ENCODE data around the gene PROSER3. TPM values are rescaled to one million over a fixed set of nuclear protein-coding genes. Genes with fewer than 3 reads are reported as not detected.
A peak's percentile ranks its signal among the peaks of the same experiment; 100 is the strongest.

PROSER3 gene
- total and polyA plus RNA-seq, 9 of the 15 experiments (the other 6 are each of a cell fraction or from before 2014, with no cell fraction given): 1.0 to 39.5 (median 5.1) TPM

GRCh38 chr19:35733180-35734125 lies 24.5 kb upstream of the PROSER3 start:
- in situ Hi-C loops (cut with MboI) (no loop called here), intact Hi-C loops (cut with micrococcal nuclease) (no loop called here)
- ATAC-seq: no peak
- ChIA-PET POLR2A (interaction anchor here (0.6 kb wide), 1 partner anchor 10 kb away, joined by 3 read pairs; no protein-coding TSS in a partner anchor), CTCF (ENCODE audit: low intra/inter-chr PET ratio) (no interaction called here)
- Histone ChIP-seq H3K4me2 (ENCODE audit: insufficient read depth, low read length) (no peak overlapping the region), H3K9me1 (ENCODE audit: control insufficient read depth, insufficient read depth, low read length) (no peaks in the 10 kb centered on the region), H4K20me1 (replicated peaks; ENCODE audit: control insufficient read depth, insufficient read depth, low read length) (no peaks in the 10 kb centered on the region), H3K9ac (ENCODE audit: insufficient read depth in 1 of 2, low read depth in 2 of 2, low read length in 2 of 2) (peak overlapping the region in 1 of 2 experiments; percentile 29; a peak in 2 of 4 replicates), H3K9me3 (replicated peaks; ENCODE audit: control insufficient read depth, insufficient read depth, low read depth, low read length) (no peaks in the 10 kb centered on the region), H3K4me1 (replicated peaks in 1 of 2; ENCODE audit: control insufficient read depth in 2 of 2, insufficient read depth in 2 of 2, low read length in 2 of 2) (peaks cover 0 to 12% of the 10 kb centered on the region in 2 experiments; a peak in 2 of 5 replicates), H3K79me2 (ENCODE audit: control insufficient read depth, insufficient read depth, low read length) (no peaks in the 10 kb centered on the region), H3K27me3 (ENCODE audit: control insufficient read depth in 2 of 2, insufficient read depth in 2 of 2, low read length in 2 of 2) (no peaks in the 10 kb centered on the region), H3K27ac (ENCODE audit: extremely low read depth, low read depth, low read length) (no peak overlapping the region), H3K4me3 (no peak overlapping the region), H3K36me3 (ENCODE audit: control insufficient read depth, insufficient read depth, low read length) (peaks cover 97% of the 10 kb centered on the region; the same call in 2 of the 3 replicates), H2AFZ (ENCODE audit: low read depth, low read length) (no peak overlapping the region)
- no TSS peak for BruUV-seq (replicated peaks)
- WGBS (ENCODE audit: insufficient coverage, low coverage, missing lambda C conversion rate): 93% methylated on average over 17 of the region's 35 CpGs
- FAIRE-seq: no peak
- DNase-seq (ENCODE audit: extremely low read depth in 1 of 4, low spot score in 3 of 4): no peak
- peak; percentile 54; the same call in 1 of the 2 replicates for TF ChIP-seq POLR2G (IDR thresholded peaks at IDR 0.05; ENCODE audit: low read depth, low read length)
- TF ChIP-seq RBM22 (IDR thresholded peaks at IDR 0.05; ENCODE audit: low read depth, low read length, poor library complexity, severe bottlenecking): peak; percentile 57
- no peak for TF ChIP-seq ZNF785 (CRISPR knock-in tag; IDR thresholded peaks at IDR 0.05)
- no peak for TF ChIP-seq MYBL2 (IDR thresholded peaks at IDR 0.05; ENCODE audit: low read depth)
- no peak for TF ChIP-seq MYBL2 (CRISPR knock-in tag; IDR thresholded peaks at IDR 0.05; ENCODE audit: borderline replicate concordance)
- no peak for TF ChIP-seq ELF1 (tag; IDR thresholded peaks at IDR 0.05)

Data from K562 (cell line).